HG02759 (cell line): Measurements from ENCODE around the gene PPEF2.
"Not testable (repeated sequence)": the region's sequence is repeated elsewhere in the genome, so short reads cannot be mapped to it uniquely, and the experiment has no call there.

Experiments
- ATAC-seq: cut with Tn5 transposase; IDR thresholded peaks from one replicate; pipeline ENCODE4 v1.9.1; 2021; ENCODE audit warnings: mild to moderate bottlenecking, moderate library complexity; ENCODE audit not compliant: unreplicated experiment

Gene PPEF2, protein sequence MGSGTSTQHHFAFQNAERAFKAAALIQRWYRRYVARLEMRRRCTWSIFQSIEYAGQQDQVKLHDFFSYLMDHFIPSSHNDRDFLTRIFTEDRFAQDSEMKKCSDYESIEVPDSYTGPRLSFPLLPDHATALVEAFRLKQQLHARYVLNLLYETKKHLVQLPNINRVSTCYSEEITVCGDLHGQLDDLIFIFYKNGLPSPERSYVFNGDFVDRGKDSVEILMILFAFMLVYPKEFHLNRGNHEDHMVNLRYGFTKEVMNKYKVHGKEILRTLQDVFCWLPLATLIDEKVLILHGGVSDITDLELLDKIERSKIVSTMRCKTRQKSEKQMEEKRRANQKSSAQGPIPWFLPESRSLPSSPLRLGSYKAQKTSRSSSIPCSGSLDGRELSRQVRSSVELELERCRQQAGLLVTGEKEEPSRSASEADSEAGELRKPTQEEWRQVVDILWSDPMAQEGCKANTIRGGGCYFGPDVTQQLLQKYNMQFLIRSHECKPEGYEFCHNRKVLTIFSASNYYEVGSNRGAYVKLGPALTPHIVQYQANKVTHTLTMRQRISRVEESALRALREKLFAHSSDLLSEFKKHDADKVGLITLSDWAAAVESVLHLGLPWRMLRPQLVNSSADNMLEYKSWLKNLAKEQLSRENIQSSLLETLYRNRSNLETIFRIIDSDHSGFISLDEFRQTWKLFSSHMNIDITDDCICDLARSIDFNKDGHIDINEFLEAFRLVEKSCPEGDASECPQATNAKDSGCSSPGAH

DNA sequence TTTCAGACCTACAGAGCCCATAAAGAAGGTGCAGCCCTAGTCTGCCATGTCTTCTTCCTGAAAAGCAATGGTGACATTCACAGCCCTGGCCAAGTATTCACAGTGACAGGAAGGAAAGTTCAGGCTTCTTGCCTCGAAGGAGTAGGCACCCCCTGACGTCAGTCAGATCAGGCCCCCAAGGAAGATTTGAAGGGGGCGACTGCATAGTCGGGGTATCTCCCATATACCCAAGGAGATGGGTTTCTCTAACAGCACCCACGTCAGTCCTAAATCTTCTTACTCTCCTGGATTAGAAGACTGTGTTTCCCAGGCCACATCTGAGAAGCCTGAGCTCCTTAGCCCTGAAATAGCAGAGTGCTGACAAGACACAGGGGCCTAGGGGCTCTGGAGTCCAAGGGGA lies at the start of gene PPEF2:
Gene PPEF2, minus strand, starts transcription at position 101 of the 400 bp plus-strand sequence. CDS start 6,127 bp downstream, outside the sequence.
- ATAC-seq: no peak

DNA sequence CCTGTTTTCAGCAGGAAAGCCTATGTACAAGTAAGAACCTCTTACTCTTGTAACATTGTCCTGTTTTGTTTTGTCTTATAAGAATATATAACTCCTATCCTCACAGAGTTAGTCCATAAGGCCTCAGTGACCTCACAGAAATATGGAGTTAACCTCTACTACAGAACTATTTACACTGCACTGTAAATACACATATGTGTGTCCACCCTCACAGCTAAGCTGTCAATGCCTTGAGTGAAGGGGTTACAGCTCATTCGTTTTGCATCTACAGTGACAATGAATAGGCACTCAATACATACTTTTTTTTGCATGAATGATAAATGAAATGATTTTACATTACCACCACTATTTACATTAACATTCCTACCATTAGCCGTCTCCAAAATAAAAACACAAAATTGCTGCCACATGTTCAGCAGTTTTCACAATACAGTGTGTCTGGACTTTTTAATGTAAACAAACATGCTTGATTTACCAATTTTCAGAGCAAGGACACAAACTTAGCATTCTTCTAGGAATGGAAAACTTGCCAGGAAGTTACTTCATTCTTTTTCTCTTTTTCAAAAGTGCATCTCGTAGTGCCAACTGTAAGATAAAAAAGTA lies 48.1 kb upstream of the PPEF2 start:
- no peak for ATAC-seq

DNA sequence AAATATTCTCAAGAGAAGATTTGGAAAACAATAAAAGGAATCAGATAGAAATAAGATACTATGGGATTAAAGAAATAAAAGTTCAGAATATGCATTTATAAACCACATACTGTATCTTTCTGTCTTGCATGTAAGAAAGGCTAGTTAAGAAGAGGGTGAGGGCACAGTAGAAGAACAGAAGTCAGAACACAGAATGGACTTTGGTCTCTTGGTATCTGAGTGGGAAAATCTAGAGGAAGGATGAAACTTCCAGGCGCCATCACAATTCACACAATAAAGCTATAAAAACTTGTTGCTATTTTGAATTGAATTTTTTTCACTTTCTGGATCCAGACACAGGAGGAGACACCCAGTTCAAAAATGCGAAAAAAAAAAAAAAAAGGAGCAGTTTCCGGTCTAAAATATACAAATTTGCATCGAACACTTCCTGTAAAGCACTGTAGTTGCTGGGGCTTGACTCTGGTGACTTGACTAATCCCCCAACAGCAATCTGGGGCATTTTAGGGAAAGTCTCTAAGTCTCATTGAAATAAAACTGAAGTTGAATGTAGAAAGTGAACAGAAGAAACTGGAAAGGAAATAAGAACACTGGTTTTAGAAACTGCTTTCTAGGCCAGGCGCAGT lies 46.7 kb upstream of the PPEF2 start:
- peak; percentile 77 for ATAC-seq

DNA sequence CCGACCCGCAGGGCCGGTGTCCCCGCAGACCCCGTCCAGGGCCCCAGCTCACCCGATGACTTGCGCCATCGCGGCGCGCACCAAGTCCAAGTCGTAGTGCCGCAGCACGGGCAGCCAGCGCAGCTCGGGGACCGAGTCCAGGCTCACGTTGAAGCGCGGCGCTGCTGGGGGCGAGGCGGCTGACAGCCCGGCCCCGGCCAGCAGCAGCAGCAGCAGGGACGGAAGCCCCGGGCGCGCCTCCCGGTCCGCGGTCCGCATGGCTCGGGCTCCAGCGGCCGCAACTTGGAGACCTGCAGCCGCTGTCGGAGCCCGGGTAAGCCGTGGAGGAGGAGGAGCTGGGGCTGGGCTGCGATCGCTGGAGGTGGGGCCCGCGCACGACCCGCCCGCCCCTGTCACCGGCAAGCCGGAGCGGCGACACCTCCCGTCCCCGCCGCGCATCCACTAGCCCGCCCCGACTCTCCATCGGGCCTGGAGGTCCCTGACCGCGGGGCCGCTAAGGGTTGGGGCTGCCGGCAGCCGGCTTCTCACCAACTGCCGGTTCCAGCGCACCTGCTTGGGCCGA lies 38.5 kb upstream of the PPEF2 start, which contains the start of gene NAAA:
Gene NAAA, minus strand, starts transcription at position 322 of the 562 bp plus-strand sequence. Its CDS starts 64 bp downstream, at position 258.
- ATAC-seq: peak; percentile 87

DNA sequence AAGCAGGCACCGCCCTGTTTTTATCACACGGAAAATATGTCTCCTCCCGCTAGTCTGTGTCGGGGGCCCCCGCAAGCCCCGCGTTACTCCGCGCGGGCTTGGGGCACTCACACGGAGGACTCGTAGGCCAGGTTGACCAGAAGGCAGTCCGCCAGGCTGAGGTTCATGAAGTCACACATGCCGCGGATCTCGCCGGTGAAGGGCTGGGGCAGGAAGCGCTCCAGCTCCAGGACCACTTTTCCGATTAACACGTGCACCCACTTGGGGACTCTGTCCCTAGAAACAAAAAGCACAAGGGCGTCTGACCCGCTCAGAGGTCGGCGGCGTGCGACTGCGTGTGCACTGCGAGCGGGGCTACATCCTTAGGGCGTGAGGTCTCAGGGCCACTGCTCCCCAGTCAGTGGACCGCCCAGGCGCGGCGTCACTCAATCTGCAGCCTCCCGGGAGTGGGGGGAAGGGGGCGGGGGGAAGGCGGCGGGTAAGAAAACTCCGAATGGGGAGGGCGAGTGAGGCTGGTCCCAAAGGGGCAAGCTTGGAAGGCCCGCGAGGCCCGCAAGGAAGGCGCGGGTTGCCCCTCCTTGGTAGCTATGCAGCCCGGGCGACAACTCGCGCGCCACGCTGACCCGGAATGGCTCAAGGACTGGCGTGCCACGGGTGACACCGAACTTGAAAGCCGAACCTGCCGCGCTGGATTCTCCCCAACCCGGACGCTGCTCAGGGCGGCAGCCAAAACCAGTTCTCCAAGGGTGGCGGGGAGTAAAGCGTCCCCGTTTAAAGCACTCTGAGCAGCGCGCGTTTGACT lies 37.8 kb upstream of the PPEF2 start:
- peak; percentile 60 for ATAC-seq

DNA sequence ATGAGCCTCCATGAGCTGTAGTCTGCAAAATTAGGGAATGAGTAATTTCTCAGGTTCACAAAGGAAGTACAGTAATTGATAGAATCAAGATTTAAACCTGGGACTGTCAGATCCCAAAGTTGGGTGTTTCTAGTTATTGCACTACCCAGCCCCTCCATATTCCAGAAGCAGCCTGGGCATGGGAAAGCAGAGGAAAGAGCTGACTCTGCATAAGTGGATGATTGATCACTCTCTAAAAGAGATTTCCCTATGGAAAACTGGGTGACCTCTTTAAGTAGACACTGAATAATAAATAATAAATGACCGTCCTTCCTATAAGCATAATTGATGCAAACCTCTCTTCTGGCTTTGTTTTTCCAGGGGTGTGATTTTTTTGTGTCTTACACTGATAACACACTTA lies 33.4 kb upstream of the PPEF2 start:
- no peak for ATAC-seq

DNA sequence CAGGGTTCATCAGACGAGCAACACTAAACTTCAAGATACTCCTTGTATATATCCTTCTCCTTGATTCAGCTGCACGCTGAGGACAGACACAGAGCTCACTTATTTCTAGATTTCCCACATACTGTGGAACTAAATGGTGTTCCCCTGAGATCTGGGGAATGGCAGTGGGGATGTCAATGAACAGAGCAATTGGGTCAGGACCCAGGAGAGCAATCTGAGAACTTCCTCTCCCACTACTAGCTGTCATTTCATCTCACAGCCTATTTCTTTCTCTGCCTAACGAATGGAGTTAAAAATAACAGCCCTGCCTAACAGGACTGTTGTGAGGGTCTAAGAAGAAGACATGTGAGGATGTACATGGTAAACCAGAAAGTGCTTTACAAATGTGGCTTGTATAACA lies 27.9 kb upstream of the PPEF2 start:
- no peak for ATAC-seq

DNA sequence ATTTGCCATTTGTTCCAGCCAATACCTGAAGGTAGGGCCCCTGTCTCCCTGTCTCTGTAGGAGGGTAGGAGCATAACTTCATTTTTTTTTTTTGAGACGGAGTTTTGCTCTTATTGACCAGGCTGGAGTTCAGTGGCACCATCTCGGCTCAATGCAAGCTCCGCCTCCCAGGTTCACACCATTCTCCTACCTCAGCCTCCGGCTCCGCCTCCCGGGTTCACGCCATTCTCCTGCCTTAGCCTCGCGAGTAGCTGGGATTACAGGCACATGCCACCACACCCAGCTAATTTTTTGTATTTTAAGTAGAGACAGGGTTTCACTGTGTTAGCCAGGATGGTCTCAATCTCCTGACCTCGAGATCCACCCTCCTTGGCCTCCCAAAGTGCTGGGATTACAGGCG lies 22.7 kb upstream of the PPEF2 start:
- ATAC-seq: not testable (repeated sequence)

DNA sequence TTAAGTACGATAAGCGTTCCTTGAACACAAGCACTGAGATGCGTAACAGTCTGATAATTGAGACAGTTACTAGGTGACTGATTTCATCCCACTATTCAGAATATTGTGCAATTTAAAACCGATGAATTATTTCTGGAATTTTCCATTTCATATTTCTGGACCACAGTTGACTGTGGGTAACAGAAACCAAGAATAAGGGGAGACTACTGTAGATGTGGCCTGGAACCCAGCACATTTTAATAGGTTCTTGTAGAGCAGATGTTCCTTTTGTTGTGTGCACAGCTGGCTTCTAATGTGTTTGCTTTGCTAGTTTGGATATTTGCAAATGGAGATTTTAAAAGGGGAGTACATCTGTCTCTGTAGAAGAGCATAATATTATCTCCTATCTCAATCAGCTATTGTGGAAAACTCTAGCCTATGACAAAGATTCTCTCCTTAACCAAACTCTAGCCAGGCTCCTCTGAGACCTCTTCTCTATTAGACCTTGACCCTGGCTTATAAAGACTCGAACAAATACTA lies 22.1 kb upstream of the PPEF2 start:
- ATAC-seq: no peak

DNA sequence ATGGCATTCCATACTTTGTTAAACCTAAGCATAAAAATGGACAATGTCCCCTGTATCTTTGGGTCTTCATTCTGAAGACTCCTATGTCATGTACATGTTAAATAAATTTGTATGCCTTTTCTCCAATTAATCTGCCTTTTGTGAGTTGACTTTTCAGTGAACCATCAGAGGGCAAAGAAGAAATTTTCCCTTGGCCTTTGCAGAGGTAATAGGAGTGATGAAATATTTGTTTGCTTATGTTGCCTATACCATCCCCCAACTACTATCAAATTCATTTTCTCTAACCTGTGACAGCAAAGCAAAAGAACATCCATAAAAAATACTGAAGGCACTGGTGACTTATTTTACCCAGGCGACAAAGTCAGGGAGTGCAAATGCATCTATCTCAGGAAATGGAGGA lies 20.3 kb upstream of the PPEF2 start:
- ATAC-seq: no peak

DNA sequence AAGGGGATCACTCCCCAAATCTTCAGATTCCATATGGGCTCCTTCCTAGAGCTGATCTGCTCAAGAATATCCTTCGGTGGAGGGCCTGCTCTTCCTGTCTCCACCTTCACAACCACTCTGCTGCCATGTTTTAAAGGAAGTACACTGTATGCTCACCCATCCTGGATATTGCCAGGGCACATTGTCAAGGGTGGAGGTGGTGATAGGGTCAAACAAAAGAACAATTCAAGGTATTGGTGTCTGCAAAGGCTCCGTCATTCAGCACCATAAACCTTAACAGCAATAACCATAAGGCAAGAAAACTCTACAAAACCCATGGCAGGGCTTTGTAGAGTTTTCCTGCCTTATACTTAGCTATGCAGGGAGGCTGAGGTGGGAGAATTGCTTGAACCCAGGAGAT lies 19.7 kb upstream of the PPEF2 start:
- ATAC-seq: no peak

DNA sequence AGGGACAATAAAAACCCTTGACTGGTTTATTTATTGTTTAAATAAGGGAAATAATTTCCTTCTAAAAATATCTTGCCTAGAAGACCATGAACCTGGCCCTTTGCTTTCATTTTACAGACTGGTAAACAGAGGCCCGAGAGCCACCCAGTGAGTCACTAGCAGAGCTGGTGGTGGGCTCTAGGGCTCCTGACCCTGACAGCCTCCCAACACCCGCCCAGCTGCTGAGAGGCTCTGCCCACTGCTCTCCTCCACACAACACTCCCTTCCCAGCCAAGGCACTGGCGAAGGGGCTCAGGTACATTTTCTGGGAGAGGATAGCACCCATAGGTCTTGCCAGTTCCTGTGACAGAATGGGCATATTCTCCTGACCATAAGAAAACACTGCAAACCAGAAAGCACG lies 18.1 kb upstream of the PPEF2 start:
- ATAC-seq: no peak

DNA sequence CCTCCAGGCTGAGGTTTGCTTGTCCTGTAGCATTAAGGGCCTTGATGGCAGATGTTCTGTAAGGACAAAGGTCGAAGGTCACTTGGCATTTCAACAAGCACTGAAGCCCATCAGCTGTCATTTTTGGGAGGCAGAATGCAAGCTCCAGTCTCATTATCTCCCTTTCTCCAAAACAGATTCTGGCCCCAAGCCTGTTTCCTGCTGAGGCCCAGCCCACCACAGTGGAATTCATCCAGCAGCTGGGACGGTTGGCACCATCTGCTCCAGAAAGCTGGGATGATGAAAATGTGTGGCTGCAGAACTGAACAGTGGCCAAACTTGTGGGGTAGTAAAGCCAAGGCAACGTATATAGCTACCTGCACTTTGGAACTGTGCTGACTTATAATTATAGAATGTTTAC lies 17.7 kb upstream of the PPEF2 start:
- no peak for ATAC-seq

DNA sequence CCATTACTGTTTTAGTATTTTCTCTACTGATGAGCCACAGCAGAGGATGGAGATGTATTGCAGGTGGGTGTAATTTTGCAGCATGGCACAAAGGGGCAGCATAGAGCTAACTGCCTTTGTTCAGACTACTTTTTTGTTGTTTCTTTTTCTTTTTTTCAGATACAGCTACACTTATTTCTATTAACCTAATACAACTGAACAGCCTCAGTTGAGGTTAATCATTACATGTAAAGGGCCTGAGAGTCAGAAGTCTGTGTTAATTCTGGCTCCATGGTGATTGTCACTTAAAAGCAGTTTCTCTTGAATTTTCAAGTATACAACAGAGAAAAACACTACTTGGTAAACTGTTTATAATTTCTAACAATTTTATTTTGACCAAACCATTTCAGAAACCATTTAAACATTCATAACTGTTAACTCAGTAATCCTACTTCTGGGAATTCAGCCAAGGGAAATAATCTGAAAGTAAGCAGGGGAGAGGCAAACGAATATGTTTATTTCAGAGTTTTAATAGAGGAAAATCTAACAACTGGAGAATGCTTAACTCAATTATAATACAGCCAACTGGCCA lies 13.9 kb upstream of the PPEF2 start:
- ATAC-seq: peak; percentile 84

DNA sequence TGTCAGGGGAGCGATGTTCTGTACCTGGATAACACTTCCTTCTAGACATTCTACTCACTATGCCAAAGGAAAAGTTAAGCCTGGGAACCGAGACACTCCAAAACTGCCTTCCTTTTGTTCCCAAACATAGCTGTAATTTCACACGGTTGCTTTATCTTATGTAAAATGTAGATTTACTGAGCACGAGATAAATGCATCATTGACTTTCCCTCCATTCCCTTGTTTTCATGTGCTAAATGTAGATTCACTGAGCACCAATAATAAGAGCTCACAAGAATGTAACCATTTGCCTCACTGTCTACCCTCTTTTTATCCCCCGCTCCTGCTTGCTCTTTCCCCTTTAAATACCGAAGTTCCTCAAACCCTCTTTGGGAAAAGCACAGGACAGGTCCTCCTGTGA lies 10.7 kb upstream of the PPEF2 start:
- no peak for ATAC-seq

DNA sequence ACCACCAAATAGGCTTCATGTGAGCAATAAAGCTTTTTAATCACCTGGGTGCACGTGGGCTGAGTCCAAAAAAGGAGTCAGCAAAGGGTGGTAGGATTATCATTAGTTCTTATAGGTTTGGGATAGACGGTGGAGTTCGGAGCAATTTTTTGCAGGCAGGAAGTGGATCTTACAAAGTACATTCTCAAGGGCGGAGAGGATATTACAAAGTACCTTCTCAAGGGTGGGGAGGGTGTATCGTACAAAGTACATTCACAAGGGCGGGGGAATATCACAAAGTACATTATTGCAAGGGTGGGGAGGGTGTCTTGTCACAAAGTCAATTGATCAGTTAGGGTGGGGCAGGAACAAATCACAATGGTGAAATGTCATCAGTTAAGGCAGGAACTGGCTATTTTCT lies 8.6 kb upstream of the PPEF2 start:
- not testable (repeated sequence) for ATAC-seq

DNA sequence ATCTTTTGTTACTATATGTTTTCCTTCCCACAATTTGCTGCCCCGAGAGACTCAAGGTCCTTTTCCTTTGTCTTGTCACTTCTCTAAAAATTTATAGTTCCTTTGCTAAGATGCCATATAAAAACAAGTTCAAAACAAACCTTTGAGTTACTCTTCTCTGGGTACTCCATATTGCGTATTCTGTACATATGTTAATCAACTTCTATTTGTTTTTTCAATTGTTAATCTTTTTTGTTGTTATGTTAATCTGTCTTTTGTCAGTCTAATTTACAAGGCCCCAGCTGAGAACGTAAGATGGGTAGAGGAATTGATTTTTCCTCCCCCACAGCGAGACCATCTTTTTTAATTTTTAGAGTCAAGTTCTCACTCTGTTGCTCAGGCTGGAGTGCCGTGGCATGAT lies 7.2 kb upstream of the PPEF2 start:
- ATAC-seq: no peak

DNA sequence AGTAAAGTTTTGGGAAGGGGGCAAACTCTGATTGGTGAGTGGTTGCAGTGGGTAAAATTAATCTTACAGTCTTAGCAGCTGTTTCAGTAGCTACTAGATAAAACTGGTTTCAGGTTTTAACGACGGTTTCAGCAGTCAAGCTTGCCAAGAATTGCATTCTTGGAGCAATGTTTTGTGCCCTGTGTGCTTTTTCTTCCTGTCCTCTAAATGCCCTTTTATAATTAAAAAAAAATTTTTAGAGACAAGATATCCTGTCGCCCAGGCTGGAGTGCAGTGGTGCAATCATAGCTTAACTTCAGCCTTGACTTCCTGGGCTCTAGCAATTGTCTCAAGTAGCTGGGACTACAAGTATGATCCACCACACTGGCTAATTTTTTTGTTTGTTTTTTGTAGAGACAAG lies 6.3 kb upstream of the PPEF2 start:
- ATAC-seq: no peak

DNA sequence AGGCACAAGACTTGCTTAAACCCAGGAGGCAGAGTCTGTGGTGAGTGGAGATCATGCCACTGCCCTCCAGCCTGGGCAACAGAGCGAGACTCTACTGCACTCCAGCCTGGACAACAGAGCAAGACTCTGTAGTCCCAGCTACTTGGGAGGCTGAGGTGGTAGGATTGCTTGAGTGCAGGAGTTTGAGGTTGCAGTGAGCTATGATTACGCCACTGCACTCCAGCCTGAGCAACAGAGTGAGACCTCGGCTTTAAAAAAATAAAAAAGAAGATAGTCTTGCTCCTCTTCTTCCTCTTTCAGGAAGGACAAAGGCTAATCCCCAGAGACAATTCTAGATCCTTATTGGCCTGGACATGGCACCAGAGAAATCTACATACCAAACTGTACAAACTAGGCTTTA lies 5.7 kb upstream of the PPEF2 start:
- no peak for ATAC-seq

DNA sequence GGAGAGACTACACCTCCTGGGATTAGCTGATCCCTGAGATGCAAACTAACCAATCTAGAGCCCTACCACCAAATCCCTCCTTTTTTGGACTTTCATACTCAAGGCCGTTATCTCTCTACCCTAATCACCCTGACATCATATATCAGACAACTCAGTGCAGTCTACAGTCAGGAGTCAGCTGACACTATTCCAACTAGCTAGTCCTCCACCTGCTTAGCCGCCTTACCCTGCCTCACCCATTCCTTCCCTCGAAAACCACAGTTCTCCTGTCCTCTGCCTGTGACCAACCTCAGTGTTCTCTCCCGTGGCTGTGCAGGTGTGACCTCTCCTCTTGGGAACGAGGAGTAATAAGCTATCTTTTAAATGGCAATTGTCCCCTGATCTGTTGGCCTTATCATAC lies 1.8 kb upstream of the PPEF2 start:
- no peak for ATAC-seq
